OCI-LY7 (cell line): ENCODE measurements around the gene UBFD1. TPM values are rescaled to one million over a fixed set of nuclear protein-coding genes. Genes with fewer than 3 reads are reported as not detected.

Experiments
- BruUV-seq: library from RNA; stranded (reverse); fragments of 400-500 nt; replicated peaks from 2 replicates; lab custom pipeline; 2021; lab: Mats Ljungman, UMichigan
- CTCF ChIA-PET: fragments of 300-600 bp; sonication (Branson Sonifier 250); formaldehyde crosslinking; loops from one replicate; lab custom pipeline; 2022; ENCODE audit warnings: antibody characterized with exemption; ENCODE audit not compliant: unreplicated experiment; lab: Charles Lee
- POLR2A ChIA-PET: fragments of 300-600 bp; sonication (Branson Sonifier 250); formaldehyde crosslinking; loops from one replicate; lab custom pipeline; 2022; ENCODE audit warnings: antibody characterized with exemption; lab: Charles Lee
- DNase-seq: peaks from one replicate; pipeline ENCODE4 v3.0.0-alpha.2; 2015; ENCODE audit warnings: low spot score
- H2AFZ ChIP-seq: fragments of 200-600 bp; sonication (generic), shearing (Covaris generic); 2 replicates; pipeline ENCODE4 v1.6.1; 2014; ENCODE audit warnings: mild to moderate bottlenecking, antibody characterized with exemption, low read length, moderate library complexity
- H3K27ac ChIP-seq: fragments of 200-600 bp; sonication (generic); 2 replicates; pipeline ENCODE4 v1.5.1; 2014; ENCODE audit warnings: mixed run types, low read depth, mild to moderate bottlenecking, moderate library complexity, low read length, inconsistent platforms; ENCODE audit not compliant: poor library complexity, severe bottlenecking
- H3K36me3 ChIP-seq: fragments of 200-600 bp; sonication (generic); 2 replicates; pipeline ENCODE4 v1.6.1; 2014; ENCODE audit warnings: mild to moderate bottlenecking, antibody characterized with exemption, low read length, moderate library complexity, mixed read lengths; ENCODE audit not compliant: insufficient read depth
- H3K4me1 ChIP-seq: fragments of 200-600 bp; sonication (generic); 2 replicates; pipeline ENCODE4 v1.5.1; 2014; ENCODE audit warnings: mild to moderate bottlenecking, low read length; ENCODE audit not compliant: insufficient read depth, poor library complexity, severe bottlenecking
- H3K4me2 ChIP-seq: fragments of 200-600 bp; sonication (generic); 2 replicates; pipeline ENCODE4 v1.6.1; 2014; ENCODE audit warnings: mild to moderate bottlenecking, low read length
- H3K4me3 ChIP-seq: fragments of 200-600 bp; sonication (generic); 2 replicates; pipeline ENCODE4 v1.5.1; 2014; ENCODE audit warnings: mild to moderate bottlenecking, low read depth, low read length; ENCODE audit not compliant: poor library complexity, severe bottlenecking
- H3K79me2 ChIP-seq: fragments of 200-600 bp; sonication (generic); 2 replicates; pipeline ENCODE4 v1.6.1; 2016; ENCODE audit warnings: low read depth, mild to moderate bottlenecking, low read length, moderate library complexity, mixed read lengths; ENCODE audit not compliant: insufficient read depth
- H3K9me2 ChIP-seq: fragments of 200-600 bp; sonication (generic); 2 replicates; pipeline ENCODE4 v1.6.1; 2016; ENCODE audit warnings: mild to moderate bottlenecking, low read length, mixed read lengths; ENCODE audit not compliant: insufficient read depth
- H3K9me3 ChIP-seq: fragments of 200-600 bp; sonication (generic); 2 replicates; pipeline ENCODE4 v1.6.1; 2014; ENCODE audit warnings: mild to moderate bottlenecking, mixed run types, low read length, mixed read lengths
- H4K20me1 ChIP-seq: fragments of 200-600 bp; sonication (generic); 2 replicates; pipeline ENCODE4 v1.6.1; 2014; ENCODE audit warnings: mild to moderate bottlenecking, antibody characterized with exemption, low read length, moderate library complexity, mixed read lengths; ENCODE audit not compliant: insufficient read depth
- CTCF ChIP-seq: fragments of 200-600 bp; sonication (generic); conservative IDR thresholded peaks from 2 replicates; pipeline ENCODE4 v1.5.1; 2014; ENCODE audit warnings: mild to moderate bottlenecking, antibody characterized with exemption, low read length, moderate library complexity, mixed read lengths
- EZH2phosphoT487 ChIP-seq: fragments of 200-600 bp; sonication (generic); IDR thresholded peaks from 2 replicates; pipeline ENCODE4 v1.6.1; 2018; ENCODE audit warnings: low read depth, borderline replicate concordance, mild to moderate bottlenecking, mixed run types, antibody characterized with exemption, low read length, moderate library complexity, mixed read lengths
- intact Hi-C: fragments of 100-400 bp; cut with micrococcal nuclease; formaldehyde crosslinking; loops from one replicate; pipeline ENCODE4 v1.10.0; 2022; ENCODE audit not compliant: unreplicated experiment
- total RNA-seq, 2 experiments: library from RNA; depleted of rRNA in 1 of 2; stranded (reverse); fragments of >200 nt in 1 of 2; shearing (Covaris generic) in 1 of 2; gene quantifications; 2 replicates each; pipeline ENCODE4 v1.2.3, GENCODE V29; 2014 to 2022

UBFD1 gene
- total RNA-seq, 2 experiments from 2014 or later: 42.4 to 67.1 TPM

- intact Hi-C loops: no loop called here
- H3K9me3 ChIP-seq: no peaks in the 10 kb centered on the region
- POLR2A ChIA-PET: interaction anchor here (1.2 kb wide), 1 partner anchor 15 kb away, joined by 3 read pairs; no protein-coding TSS in a partner anchor
- no TSS peak for BruUV-seq
- H3K4me2 ChIP-seq: no peak overlapping the region
- H3K79me2 ChIP-seq: no peaks in the 10 kb centered on the region
- peaks cover 95% of the 10 kb centered on the region for H3K36me3 ChIP-seq
- TF ChIP-seq CTCF (no peak), EZH2phosphoT487 (no peak)
- H3K4me1 ChIP-seq: no peaks in the 10 kb centered on the region
- CTCF ChIA-PET: no interaction called here
- no peaks in the 10 kb centered on the region for H4K20me1 ChIP-seq
- no peaks in the 10 kb centered on the region for H3K9me2 ChIP-seq
- H2AFZ ChIP-seq: no peak overlapping the region
- no peak overlapping the region for H3K4me3 ChIP-seq
- no peak for DNase-seq
- H3K27ac ChIP-seq: no peak overlapping the region
Observed at GRCh38 chr16:23535901-23536300, 21.6 kb upstream of the UBFD1 start.

GRCh38 chr16:23537390-23537789 is 20.1 kb upstream of the UBFD1 start:
- TF ChIP-seq EZH2phosphoT487 (no peak), CTCF (no peak)
- DNase-seq: no peak
- Histone ChIP-seq H3K4me1 (no peaks in the 10 kb centered on the region), H3K36me3 (peaks cover 96% of the 10 kb centered on the region), H3K4me3 (no peak overlapping the region), H3K27ac (no peak overlapping the region), H3K9me2 (no peaks in the 10 kb centered on the region), H3K79me2 (no peaks in the 10 kb centered on the region), H3K4me2 (no peak overlapping the region), H2AFZ (no peak overlapping the region), H4K20me1 (no peaks in the 10 kb centered on the region), H3K9me3 (no peaks in the 10 kb centered on the region)
- no TSS peak for BruUV-seq
- POLR2A ChIA-PET: interaction anchor here (0.6 kb wide), 1 partner anchor 16 kb away, joined by 3 read pairs; no protein-coding TSS in a partner anchor
- intact Hi-C loops: no loop called here
- CTCF ChIA-PET: interaction anchor here (0.6 kb wide), 1 partner anchor 18 kb away, joined by 3 read pairs; no protein-coding TSS in a partner anchor

- no peak overlapping the region for H3K4me2 ChIP-seq
- peaks cover 97% of the 10 kb centered on the region for H3K36me3 ChIP-seq
- no peak overlapping the region for H3K27ac ChIP-seq
- no peak overlapping the region for H3K4me3 ChIP-seq
- ChIA-PET CTCF (no interaction called here), POLR2A (interaction anchor here (0.6 to 1.1 kb wide), 6 partner anchors 9 to 1387 kb away, joined by 3 to 4 read pairs (median 4); no protein-coding TSS in a partner anchor)
- BruUV-seq: no TSS peak
- TF ChIP-seq EZH2phosphoT487 (no peak), CTCF (no peak)
- H3K4me1 ChIP-seq: no peaks in the 10 kb centered on the region
- DNase-seq: no peak
- H3K9me3 ChIP-seq: no peaks in the 10 kb centered on the region
- intact Hi-C loops: no loop called here
- H4K20me1 ChIP-seq: no peaks in the 10 kb centered on the region
- no peaks in the 10 kb centered on the region for H3K79me2 ChIP-seq
- H3K9me2 ChIP-seq: no peaks in the 10 kb centered on the region
- no peak overlapping the region for H2AFZ ChIP-seq
Observed at GRCh38 chr16:23538919-23539278, 18.6 kb upstream of the UBFD1 start.
